HepG2 (cell line): ENCODE data around the gene TALDO1. TPM values are rescaled to one million over a fixed set of nuclear protein-coding genes. Genes with fewer than 3 reads are reported as not detected.
A peak's percentile ranks its signal among the peaks of the same experiment; 100 is the strongest.

Experiments used
- ADNP ChIP-seq: sonication (generic); formaldehyde crosslinking; IDR thresholded peaks from 2 replicates; pipeline ENCODE4 v1.4.0; 2020; ENCODE audit warnings: missing genetic modification reagents
- ATF1 ChIP-seq: IDR thresholded peaks from 2 replicates; pipeline ENCODE4 v1.6.1; 2016; ENCODE audit warnings: mild to moderate bottlenecking, control low read depth
- BCL6 ChIP-seq: IDR thresholded peaks from 2 replicates; pipeline ENCODE4 v1.6.1; 2016; ENCODE audit warnings: missing genetic modification reagents, missing compliant biosample characterization
- FOXK2 ChIP-seq: fragments of 450-650 bp; IDR thresholded peaks from 2 replicates; pipeline ENCODE4 v1.6.1; 2016
- KAT7 ChIP-seq: IDR thresholded peaks from 2 replicates; pipeline ENCODE4 v1.6.1; 2018; ENCODE audit warnings: borderline replicate concordance, missing compliant biosample characterization
- KDM3A ChIP-seq: IDR thresholded peaks from 2 replicates; pipeline ENCODE4 v1.6.1; 2018; ENCODE audit warnings: low read depth, missing compliant biosample characterization
- NCOR1 ChIP-seq: fragments of 200-600 bp; sonication (generic); IDR thresholded peaks from 2 replicates; pipeline ENCODE4 v1.7.0; 2017; ENCODE audit warnings: antibody characterized with exemption, low read length, borderline replicate concordance
- NONO ChIP-seq, 2 experiments: fragments of 450-650 bp in 1 of 2; sonication (generic) in 1 of 2; formaldehyde crosslinking in 1 of 2; IDR thresholded peaks in 1 of 2; conservative IDR thresholded peaks in 1 of 2; 2 replicates each; pipeline versions ENCODE4 v1.6.1 to v1.8.0; 2017 to 2022; ENCODE audit warnings: mild to moderate bottlenecking in 1 of 2, missing genetic modification reagents in 1 of 2, moderate library complexity in 1 of 2
- ZBTB1 ChIP-seq: sonication (generic); formaldehyde crosslinking; IDR thresholded peaks from 2 replicates; pipeline ENCODE4 v1.4.0; 2020; ENCODE audit warnings: missing genetic modification reagents, borderline replicate concordance
- ZBTB7A ChIP-seq: sonication (generic); formaldehyde crosslinking; IDR thresholded peaks from 2 replicates; pipeline ENCODE4 v1.8.0; 2022; ENCODE audit warnings: mild to moderate bottlenecking, missing genetic modification reagents
- ZNF205 ChIP-seq: IDR thresholded peaks from 2 replicates; pipeline ENCODE4 v1.6.1; 2018; ENCODE audit warnings: missing biosample characterization, missing genetic modification reagents
- ZNF552 ChIP-seq: sonication (generic); formaldehyde crosslinking; IDR thresholded peaks from 2 replicates; pipeline ENCODE4 v1.9.0; 2022; ENCODE audit warnings: missing genetic modification reagents, mild to moderate bottlenecking, borderline replicate concordance
- ZNF577 ChIP-seq: sonication (generic); formaldehyde crosslinking; IDR thresholded peaks from 2 replicates; pipeline ENCODE4 v1.4.0; 2020; ENCODE audit warnings: mild to moderate bottlenecking, low read depth, missing genetic modification reagents, borderline replicate concordance
- ZNF766 ChIP-seq: sonication (generic); formaldehyde crosslinking; IDR thresholded peaks from 2 replicates; pipeline ENCODE4 v1.5.0; 2020; ENCODE audit warnings: missing genetic modification reagents, borderline replicate concordance
- ZNF790 ChIP-seq: sonication (generic); formaldehyde crosslinking; IDR thresholded peaks from 2 replicates; pipeline ENCODE4 v1.8.0; 2022; ENCODE audit warnings: missing genetic modification reagents, mild to moderate bottlenecking, borderline replicate concordance
- polyA plus RNA-seq, 8 experiments: library from polyadenylated mRNA; depleted of rRNA in 3 of 8; stranded (reverse) in 7 of 8; unstranded in 1 of 8; fragments of >200 nt; fragmentation: Illumina TruSeq in 4 of 8; extraction: Trizol in 4 of 8; gene quantifications; 2 replicates each; pipeline versions ENCODE4 v1.2.1 to v1.2.3, GENCODE V29; 2011 to 2016; ENCODE audit warnings: low read depth in 4 of 8, missing spikeins in 1 of 8, mixed read lengths in 1 of 8; ENCODE audit not compliant: insufficient read depth in 1 of 8
- total RNA-seq, 5 experiments: library from RNA; depleted of rRNA; stranded (reverse); fragments of >200 nt; fragmentation: Illumina TruSeq; extraction: Trizol; gene quantifications; 2 replicates each; pipeline ENCODE4 v1.2.3, GENCODE V29; 2016; ENCODE audit warnings: low read depth in 1 of 5
- TF ChIP-seq, protein P1 (sequence below): IDR thresholded peaks from 2 replicates; pipeline ENCODE4 v1.6.1; 2016; ENCODE audit warnings: low read depth, control low read depth
- TF ChIP-seq, protein P2 (sequence below): sonication (generic); formaldehyde crosslinking; IDR thresholded peaks from 2 replicates; pipeline ENCODE4 v1.8.0; 2022; ENCODE audit warnings: mild to moderate bottlenecking, missing genetic modification reagents; ENCODE audit not compliant: insufficient replicate concordance
- TF ChIP-seq, protein P3 (sequence below): sonication (generic); formaldehyde crosslinking; IDR thresholded peaks from 2 replicates; pipeline ENCODE4 v1.4.0; 2020; ENCODE audit warnings: mild to moderate bottlenecking, missing genetic modification reagents
- TF ChIP-seq, protein P4 (sequence below): sonication (generic); formaldehyde crosslinking; IDR thresholded peaks from 2 replicates; pipeline ENCODE4 v1.4.0; 2020; ENCODE audit warnings: missing genetic modification reagents
- TF ChIP-seq, protein P5 (sequence below): sonication (generic); formaldehyde crosslinking; IDR thresholded peaks from 2 replicates; pipeline ENCODE4 v1.4.0; 2020; ENCODE audit warnings: mild to moderate bottlenecking, missing genetic modification reagents

Gene TALDO1
- total and polyA plus RNA-seq, 2 of the 13 experiments (the other 11 are each of a cell fraction or from before 2014, with no cell fraction given), result 107 to 240 TPM

DNA sequence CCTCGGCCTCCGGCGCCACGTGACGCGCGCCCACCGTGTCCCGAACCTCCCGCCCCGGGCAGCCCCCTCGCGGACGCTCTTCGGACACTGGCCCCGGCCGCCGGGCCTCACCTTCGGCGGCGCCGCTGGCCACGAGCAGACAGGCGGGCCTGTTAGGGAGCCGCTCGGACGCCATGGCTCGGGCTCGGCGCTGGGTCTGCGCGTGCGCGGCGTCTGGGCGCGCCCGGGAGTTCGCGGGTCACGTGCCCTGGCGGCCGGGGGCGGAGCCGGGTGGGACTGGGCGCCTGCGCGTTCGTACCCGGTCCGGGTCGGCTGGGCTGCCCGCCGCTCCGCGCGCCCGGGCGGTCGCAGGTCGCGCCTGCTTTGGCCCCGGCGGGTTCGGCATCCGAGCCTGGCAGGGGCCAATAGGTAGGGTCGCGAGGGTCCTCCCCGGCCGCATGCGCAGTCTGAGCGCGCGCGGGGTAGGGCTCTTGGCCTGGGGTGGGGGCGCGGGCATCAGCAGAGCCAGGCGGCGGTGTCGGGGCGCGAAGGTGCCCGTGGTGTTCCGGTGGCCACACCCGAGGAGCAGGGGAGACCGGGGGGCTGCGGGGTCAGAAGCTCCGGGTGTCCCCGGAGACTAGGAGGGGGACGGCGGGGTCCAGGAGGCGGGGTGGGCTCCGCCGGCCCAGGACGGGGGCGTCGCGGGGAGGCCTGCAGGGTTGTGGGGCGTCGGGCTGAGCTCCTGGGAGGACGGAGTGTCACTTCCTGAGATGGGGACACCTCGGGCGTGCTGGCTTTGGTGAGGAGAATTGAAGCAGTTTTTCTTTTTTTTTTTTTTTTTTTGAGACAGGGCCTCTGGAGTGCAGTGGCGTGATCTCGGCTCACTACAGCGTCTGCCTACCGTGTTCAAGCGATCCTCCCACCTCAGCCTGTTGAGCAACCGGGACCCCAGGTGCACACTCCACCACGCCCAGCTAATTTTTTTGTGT lies 30.3 kb downstream of the TALDO1 start, which contains the start of gene GATD1 (continued):
- TF ChIP-seq ZNF205 (CRISPR knock-in tag) (no peak), BCL6 (CRISPR knock-in tag) (no peak), NCOR1 (no peak), ZBTB1 (CRISPR knock-in tag) (no peak), ADNP (no peak), KAT7 (no peak), FOXK2 (no peak), ATF1 (CRISPR knock-in tag) (no peak), NONO (IDR thresholded peaks at IDR 0.05) (no peak), NONO (CRISPR knock-in tag; conservative IDR thresholded peaks at IDR 0.05) (0 out of 2 replicates have a peak, but pooled peaks have one; percentile 23), ZBTB7A (CRISPR knock-in tag) (no peak), ZNF577 (CRISPR knock-in tag) (no peak), ZNF552 (CRISPR knock-in tag) (no peak), KDM3A (CRISPR knock-in tag) (no peak), ZNF766 (CRISPR knock-in tag) (0 out of 2 replicates have a peak, but pooled peaks have one; percentile 23), ZNF790 (peak; percentile 52; the same call in 1 of the 2 replicates)
- TF ChIP-seq, protein P1, sequence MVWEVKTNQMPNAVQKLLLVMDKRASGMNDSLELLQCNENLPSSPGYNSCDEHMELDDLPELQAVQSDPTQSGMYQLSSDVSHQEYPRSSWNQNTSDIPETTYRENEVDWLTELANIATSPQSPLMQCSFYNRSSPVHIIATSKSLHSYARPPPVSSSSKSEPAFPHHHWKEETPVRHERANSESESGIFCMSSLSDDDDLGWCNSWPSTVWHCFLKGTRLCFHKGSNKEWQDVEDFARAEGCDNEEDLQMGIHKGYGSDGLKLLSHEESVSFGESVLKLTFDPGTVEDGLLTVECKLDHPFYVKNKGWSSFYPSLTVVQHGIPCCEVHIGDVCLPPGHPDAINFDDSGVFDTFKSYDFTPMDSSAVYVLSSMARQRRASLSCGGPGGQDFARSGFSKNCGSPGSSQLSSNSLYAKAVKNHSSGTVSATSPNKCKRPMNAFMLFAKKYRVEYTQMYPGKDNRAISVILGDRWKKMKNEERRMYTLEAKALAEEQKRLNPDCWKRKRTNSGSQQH (CRISPR knock-in tag), result no peak
- TF ChIP-seq, protein P2, sequence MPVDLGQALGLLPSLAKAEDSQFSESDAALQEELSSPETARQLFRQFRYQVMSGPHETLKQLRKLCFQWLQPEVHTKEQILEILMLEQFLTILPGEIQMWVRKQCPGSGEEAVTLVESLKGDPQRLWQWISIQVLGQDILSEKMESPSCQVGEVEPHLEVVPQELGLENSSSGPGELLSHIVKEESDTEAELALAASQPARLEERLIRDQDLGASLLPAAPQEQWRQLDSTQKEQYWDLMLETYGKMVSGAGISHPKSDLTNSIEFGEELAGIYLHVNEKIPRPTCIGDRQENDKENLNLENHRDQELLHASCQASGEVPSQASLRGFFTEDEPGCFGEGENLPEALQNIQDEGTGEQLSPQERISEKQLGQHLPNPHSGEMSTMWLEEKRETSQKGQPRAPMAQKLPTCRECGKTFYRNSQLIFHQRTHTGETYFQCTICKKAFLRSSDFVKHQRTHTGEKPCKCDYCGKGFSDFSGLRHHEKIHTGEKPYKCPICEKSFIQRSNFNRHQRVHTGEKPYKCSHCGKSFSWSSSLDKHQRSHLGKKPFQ (CRISPR knock-in tag), result peak; percentile 41
- TF ChIP-seq, protein P3, sequence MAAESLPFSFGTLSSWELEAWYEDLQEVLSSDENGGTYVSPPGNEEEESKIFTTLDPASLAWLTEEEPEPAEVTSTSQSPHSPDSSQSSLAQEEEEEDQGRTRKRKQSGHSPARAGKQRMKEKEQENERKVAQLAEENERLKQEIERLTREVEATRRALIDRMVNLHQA, result no peak
- TF ChIP-seq, protein P4, sequence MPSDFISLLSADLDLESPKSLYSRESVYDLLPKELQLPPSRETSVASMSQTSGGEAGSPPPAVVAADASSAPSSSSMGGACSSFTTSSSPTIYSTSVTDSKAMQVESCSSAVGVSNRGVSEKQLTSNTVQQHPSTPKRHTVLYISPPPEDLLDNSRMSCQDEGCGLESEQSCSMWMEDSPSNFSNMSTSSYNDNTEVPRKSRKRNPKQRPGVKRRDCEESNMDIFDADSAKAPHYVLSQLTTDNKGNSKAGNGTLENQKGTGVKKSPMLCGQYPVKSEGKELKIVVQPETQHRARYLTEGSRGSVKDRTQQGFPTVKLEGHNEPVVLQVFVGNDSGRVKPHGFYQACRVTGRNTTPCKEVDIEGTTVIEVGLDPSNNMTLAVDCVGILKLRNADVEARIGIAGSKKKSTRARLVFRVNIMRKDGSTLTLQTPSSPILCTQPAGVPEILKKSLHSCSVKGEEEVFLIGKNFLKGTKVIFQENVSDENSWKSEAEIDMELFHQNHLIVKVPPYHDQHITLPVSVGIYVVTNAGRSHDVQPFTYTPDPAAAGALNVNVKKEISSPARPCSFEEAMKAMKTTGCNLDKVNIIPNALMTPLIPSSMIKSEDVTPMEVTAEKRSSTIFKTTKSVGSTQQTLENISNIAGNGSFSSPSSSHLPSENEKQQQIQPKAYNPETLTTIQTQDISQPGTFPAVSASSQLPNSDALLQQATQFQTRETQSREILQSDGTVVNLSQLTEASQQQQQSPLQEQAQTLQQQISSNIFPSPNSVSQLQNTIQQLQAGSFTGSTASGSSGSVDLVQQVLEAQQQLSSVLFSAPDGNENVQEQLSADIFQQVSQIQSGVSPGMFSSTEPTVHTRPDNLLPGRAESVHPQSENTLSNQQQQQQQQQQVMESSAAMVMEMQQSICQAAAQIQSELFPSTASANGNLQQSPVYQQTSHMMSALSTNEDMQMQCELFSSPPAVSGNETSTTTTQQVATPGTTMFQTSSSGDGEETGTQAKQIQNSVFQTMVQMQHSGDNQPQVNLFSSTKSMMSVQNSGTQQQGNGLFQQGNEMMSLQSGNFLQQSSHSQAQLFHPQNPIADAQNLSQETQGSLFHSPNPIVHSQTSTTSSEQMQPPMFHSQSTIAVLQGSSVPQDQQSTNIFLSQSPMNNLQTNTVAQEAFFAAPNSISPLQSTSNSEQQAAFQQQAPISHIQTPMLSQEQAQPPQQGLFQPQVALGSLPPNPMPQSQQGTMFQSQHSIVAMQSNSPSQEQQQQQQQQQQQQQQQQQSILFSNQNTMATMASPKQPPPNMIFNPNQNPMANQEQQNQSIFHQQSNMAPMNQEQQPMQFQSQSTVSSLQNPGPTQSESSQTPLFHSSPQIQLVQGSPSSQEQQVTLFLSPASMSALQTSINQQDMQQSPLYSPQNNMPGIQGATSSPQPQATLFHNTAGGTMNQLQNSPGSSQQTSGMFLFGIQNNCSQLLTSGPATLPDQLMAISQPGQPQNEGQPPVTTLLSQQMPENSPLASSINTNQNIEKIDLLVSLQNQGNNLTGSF (CRISPR knock-in tag), result peak; percentile 75; the same call in 1 of the 2 replicates
- TF ChIP-seq, protein P5, sequence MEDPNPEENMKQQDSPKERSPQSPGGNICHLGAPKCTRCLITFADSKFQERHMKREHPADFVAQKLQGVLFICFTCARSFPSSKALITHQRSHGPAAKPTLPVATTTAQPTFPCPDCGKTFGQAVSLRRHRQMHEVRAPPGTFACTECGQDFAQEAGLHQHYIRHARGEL, result no peak
